GM18508 (cell line): ENCODE results near the gene MMP1.
"Not testable (repeated sequence)": the region's sequence is repeated elsewhere in the genome, so short reads cannot be mapped to it uniquely, and the experiment has no call there.

ENCODE experiments used
- ATAC-seq: cut with Tn5 transposase; IDR thresholded peaks from one replicate; pipeline ENCODE4 v1.9.1; 2021; ENCODE audit warnings: moderate number of reproducible peaks; ENCODE audit not compliant: insufficient read depth, unreplicated experiment

MMP1 gene

GRCh38 chr11:102763440-102763839 is 34.5 kb downstream of the MMP1 start:
- no peak for ATAC-seq

GRCh38 chr11:102762361-102762767 is 35.6 kb downstream of the MMP1 start:
- no peak for ATAC-seq

- ATAC-seq: no peak
Measured at GRCh38 chr11:102761646-102762238, 36.2 kb downstream of the MMP1 start.

- no peak for ATAC-seq
Measured at GRCh38 chr11:102760344-102761035, 37.5 kb downstream of the MMP1 start.

- no peak for ATAC-seq
Measured at GRCh38 chr11:102757823-102758549, 40.0 kb downstream of the MMP1 start.

- no peak for ATAC-seq
Measured at GRCh38 chr11:102753267-102753666, 44.7 kb downstream of the MMP1 start.

GRCh38 chr11:102751673-102752072 is 46.3 kb downstream of the MMP1 start:
- no peak for ATAC-seq

GRCh38 chr11:102749101-102749722 is 48.7 kb downstream of the MMP1 start:
- ATAC-seq: no peak

- ATAC-seq: not testable (repeated sequence)
Measured at GRCh38 chr11:102746746-102747578, 51.0 kb downstream of the MMP1 start.
